HCT116 (cell line): ENCODE data around the gene PLS3. TPM values are rescaled to one million over a fixed set of nuclear protein-coding genes. Genes with fewer than 3 reads are reported as not detected.

ENCODE experiments used
- ATAC-seq: fragments of 200-7000 bp; cut with Tn5 transposase; 2 replicates; pipeline ENCODE4 v1.9.1; 2020; ENCODE audit warnings: mild to moderate bottlenecking, moderate library complexity
- BruUV-seq: library from RNA; stranded (reverse); fragments of 400-500 nt; replicated peaks from 2 replicates; lab custom pipeline; 2021; lab: Mats Ljungman, UMichigan
- CTCF ChIA-PET: fragments of 300-600 bp; sonication (Branson Sonifier 250); formaldehyde crosslinking; loops from one replicate; lab custom pipeline; 2021; ENCODE audit warnings: antibody characterized with exemption; lab: Charles Lee
- POLR2A ChIA-PET: fragments of 300-600, 350-600 bp; sonication (Branson Sonifier 250); formaldehyde crosslinking; loops from one replicate; lab custom pipeline; 2021; ENCODE audit warnings: antibody characterized with exemption; lab: Charles Lee
- RAD21 ChIA-PET, 2 experiments: fragments of 300-600 bp; sonication (Branson Sonifier 250); formaldehyde crosslinking; loops; one replicate each; lab custom pipeline; 2023; ENCODE audit warnings: low total read pairs in 2 of 2; ENCODE audit not compliant: uncharacterized antibody in 2 of 2, unreplicated experiment in 2 of 2, low non-redundant PET in 1 of 2; lab: Charles Lee
- DNase-seq: peaks from one replicate; pipeline ENCODE4 v3.0.0-alpha.2; 2010; ENCODE audit warnings: low read depth, low spot score
- H2AFZ ChIP-seq: fragments of 200-600 bp; shearing (Covaris generic), sonication (generic); 2 replicates; pipeline ENCODE4 v1.6.1; 2017; ENCODE audit warnings: low read depth, mixed run types, mixed read lengths, antibody characterized with exemption, low read length; ENCODE audit not compliant: poor library complexity, severe bottlenecking
- H3K27ac ChIP-seq: 2 replicates; pipeline ENCODE4 v1.5.1; 2012; ENCODE audit warnings: low read depth, low read length
- H3K27me3 ChIP-seq: fragments of 200-600 bp; sonication (generic); 2 replicates; pipeline ENCODE4 v1.6.1; 2016; ENCODE audit warnings: mixed run types, low read length, mixed read lengths; ENCODE audit not compliant: insufficient read depth
- H3K36me3 ChIP-seq, 2 experiments: fragments of 200-500 bp in 1 of 2; fragments of 200-600 bp in 1 of 2; sonication (Bioruptor generic) in 1 of 2; sonication (generic) in 1 of 2; 2 replicates each; pipeline versions ENCODE4 v1.5.1 to v1.6.1; 2014 to 2016; ENCODE audit warnings: low read length in 2 of 2, inconsistent platforms in 1 of 2, mixed read lengths in 1 of 2, mixed run types in 1 of 2; ENCODE audit not compliant: insufficient read depth in 2 of 2, control insufficient read depth in 1 of 2
- H3K4me1 ChIP-seq, 2 experiments: fragments of 200-600 bp in 1 of 2; sonication (generic) in 1 of 2; 2 replicates each; pipeline versions ENCODE4 v1.5.1 to v1.6.1; 2012 to 2017; ENCODE audit warnings: low read length in 2 of 2, inconsistent platforms in 1 of 2, mild to moderate bottlenecking in 1 of 2, mixed read lengths in 1 of 2, mixed run types in 1 of 2, moderate library complexity in 1 of 2; ENCODE audit not compliant: insufficient read depth in 2 of 2, control insufficient read depth in 1 of 2
- H3K4me2 ChIP-seq: fragments of 200-600 bp; sonication (generic); 2 replicates; pipeline ENCODE4 v1.6.1; 2017; ENCODE audit warnings: mixed run types, low read length, mixed read lengths
- H3K4me3 ChIP-seq, 2 experiments: fragments of 200-600 bp in 1 of 2; sonication (generic) in 1 of 2; replicated peaks in 1 of 2; 2 replicates each; pipeline ENCODE4 v1.5.1; 2011 to 2016; ENCODE audit warnings: low read length in 2 of 2, control low read depth in 1 of 2, low read depth in 1 of 2, mild to moderate bottlenecking in 1 of 2, mixed read lengths in 1 of 2, mixed run types in 1 of 2
- H3K79me2 ChIP-seq: fragments of 200-600 bp; sonication (generic); 2 replicates; pipeline ENCODE4 v1.6.1; 2017; ENCODE audit warnings: mild to moderate bottlenecking, mixed run types, low read length, moderate library complexity, mixed read lengths; ENCODE audit not compliant: insufficient read depth
- H3K9ac ChIP-seq: fragments of 200-600 bp; sonication (generic); 2 replicates; pipeline ENCODE4 v1.6.1; 2016; ENCODE audit warnings: low read length, mixed read lengths
- H3K9me2 ChIP-seq: fragments of 200-600 bp; sonication (generic), shearing (Covaris generic); 2 replicates; pipeline ENCODE4 v1.6.1; 2017; ENCODE audit warnings: mixed run types, mild to moderate bottlenecking, moderate library complexity; ENCODE audit not compliant: insufficient read depth
- H3K9me3 ChIP-seq, 2 experiments: fragments of 200-500 bp in 1 of 2; fragments of 200-600 bp in 1 of 2; sonication (Bioruptor generic) in 1 of 2; sonication (generic) in 1 of 2; 2 replicates each; pipeline ENCODE4 v1.6.1; 2014 to 2017; ENCODE audit warnings: low read length in 2 of 2, mixed read lengths in 2 of 2, inconsistent platforms in 1 of 2, low read depth in 1 of 2, mild to moderate bottlenecking in 1 of 2, mixed run types in 1 of 2, moderate library complexity in 1 of 2; ENCODE audit not compliant: control insufficient read depth in 1 of 2, insufficient read depth in 1 of 2
- H4K20me1 ChIP-seq: fragments of 200-600 bp; sonication (generic), shearing (Covaris generic); 2 replicates; pipeline ENCODE4 v1.6.1; 2017; ENCODE audit warnings: mixed run types, mild to moderate bottlenecking, moderate library complexity; ENCODE audit not compliant: insufficient read depth
- EGR1 ChIP-seq: IDR thresholded peaks from 2 replicates; pipeline ENCODE4 v1.6.1; 2012; ENCODE audit warnings: low read depth
- ELF1 ChIP-seq: IDR thresholded peaks from 2 replicates; pipeline ENCODE4 v1.6.1; 2012; ENCODE audit warnings: low read depth, borderline replicate concordance
- EZH2 ChIP-seq: fragments of 200-600 bp; sonication (generic); IDR thresholded peaks from 2 replicates; pipeline ENCODE4 v1.6.1; 2017; ENCODE audit warnings: antibody characterized with exemption, mixed run types
- EZH2phosphoT487 ChIP-seq: fragments of 200-600 bp; IDR thresholded peaks from 2 replicates; pipeline ENCODE4 v1.6.1; 2018; ENCODE audit warnings: antibody characterized with exemption, borderline replicate concordance
- FOSL1 ChIP-seq: IDR thresholded peaks from 2 replicates; pipeline ENCODE4 v1.6.1; 2012; ENCODE audit warnings: low read depth
- JUND ChIP-seq: IDR thresholded peaks from 2 replicates; pipeline ENCODE4 v1.6.1; 2012
- POLR2A ChIP-seq: IDR thresholded peaks from 2 replicates; pipeline ENCODE4 v1.7.0; 2011; ENCODE audit warnings: borderline replicate concordance; ENCODE audit not compliant: insufficient read depth, insufficient read length; ENCODE audit errors: extremely low read depth
- POLR2AphosphoS5 ChIP-seq: IDR thresholded peaks from 2 replicates; pipeline ENCODE4 v1.6.1; 2011; ENCODE audit warnings: mild to moderate bottlenecking, low read depth, low read length, moderate library complexity
- RAD21 ChIP-seq: IDR thresholded peaks from 2 replicates; pipeline ENCODE4 v1.6.1; 2012; ENCODE audit warnings: low read depth, mild to moderate bottlenecking
- REST ChIP-seq: IDR thresholded peaks from 2 replicates; pipeline ENCODE4 v1.6.1; 2012; ENCODE audit warnings: low read depth
- SIN3A ChIP-seq: IDR thresholded peaks from 2 replicates; pipeline ENCODE4 v1.6.1; 2012; ENCODE audit warnings: low read depth
- SRF ChIP-seq: IDR thresholded peaks from 2 replicates; pipeline ENCODE4 v1.6.1; 2012; ENCODE audit warnings: low read depth
- TCF7L2 ChIP-seq: IDR thresholded peaks from 2 replicates; pipeline ENCODE4 v1.7.0; 2011; ENCODE audit warnings: borderline replicate concordance, inconsistent platforms; ENCODE audit not compliant: insufficient read depth, insufficient read length; ENCODE audit errors: extremely low read depth
- YY1 ChIP-seq: IDR thresholded peaks from 2 replicates; pipeline ENCODE4 v1.6.1; 2011; ENCODE audit warnings: low read length, low read depth, moderate library complexity, mild to moderate bottlenecking; ENCODE audit not compliant: insufficient replicate concordance; ENCODE audit errors: extremely low read depth
- ZFX ChIP-seq: fragments of 450-650 bp; IDR thresholded peaks from 2 replicates; pipeline ENCODE4 v1.6.1; 2017
- ZNF274 ChIP-seq: fragments of 200-500 bp; sonication (Bioruptor generic); IDR thresholded peaks from 2 replicates; pipeline ENCODE4 v1.6.1; 2014; ENCODE audit warnings: mild to moderate bottlenecking, low read depth, low read length, inconsistent platforms
- intact Hi-C: fragments of 100-400 bp; cut with micrococcal nuclease; formaldehyde crosslinking; loops from 2 replicates; pipeline ENCODE4 v1.10.0; 2022
- total RNA-seq: library from RNA; stranded (reverse); gene quantifications from one replicate; pipeline ENCODE4 v1.2.1, GENCODE V29; 2021; ENCODE audit not compliant: unreplicated experiment
- TF ChIP-seq, protein P1 (sequence below), 3 experiments: fragments of 200-600 bp in 1 of 3; sonication (generic) in 1 of 3; IDR thresholded peaks in 2 of 3; conservative IDR thresholded peaks in 1 of 3; 2 replicates each; pipeline ENCODE4 v1.5.1; 2012 to 2017; ENCODE audit warnings: low read depth in 2 of 3, low read length in 2 of 3, antibody characterized with exemption in 1 of 3, borderline replicate concordance in 1 of 3, control low read depth in 1 of 3, mild to moderate bottlenecking in 1 of 3, mixed read lengths in 1 of 3, mixed run types in 1 of 3, moderate library complexity in 1 of 3; ENCODE audit not compliant: insufficient read depth in 1 of 3

Gene PLS3
- total RNA-seq, 1 experiment from 2014 or later: 50.8 TPM

DNA sequence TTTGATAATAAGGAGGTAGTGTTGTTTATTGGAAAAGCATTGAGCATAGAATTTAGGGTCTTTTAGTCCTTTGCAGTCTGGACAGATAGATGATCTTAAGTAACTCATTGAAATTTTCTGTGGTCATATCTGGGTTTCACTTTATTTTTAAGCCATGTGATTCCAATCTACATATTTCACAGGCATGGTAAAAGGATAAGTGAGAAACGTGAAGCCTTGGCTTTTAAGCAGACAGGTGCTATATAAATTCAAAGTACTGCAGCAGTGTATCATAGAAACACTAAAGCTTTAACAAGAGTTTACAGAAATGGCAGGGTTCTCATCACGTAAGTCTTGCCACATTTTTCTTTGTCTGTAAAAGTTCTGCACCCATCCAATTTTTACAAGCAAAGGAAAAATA is 4.9 kb downstream of the PLS3 start:
- H3K79me2 ChIP-seq: peaks cover 62% of the 10 kb centered on the region
- BruUV-seq: no TSS peak
- RAD21 ChIA-PET: no interaction called here
- H3K27me3 ChIP-seq: no peaks in the 10 kb centered on the region
- POLR2A ChIA-PET: no interaction called here
- intact Hi-C loops: no loop called here
- no peaks in the 10 kb centered on the region for H3K9me3 ChIP-seq
- no peaks in the 10 kb centered on the region for H4K20me1 ChIP-seq
- TF ChIP-seq SRF (no peak), POLR2AphosphoS5 (no peak)
- H3K9me2 ChIP-seq: no peaks in the 10 kb centered on the region
- CTCF ChIA-PET: no interaction called here
- no peak overlapping the region for H3K9ac ChIP-seq
- no peak overlapping the region for H2AFZ ChIP-seq
- H3K27ac ChIP-seq: no peak overlapping the region
- H3K4me2 ChIP-seq: no peak overlapping the region
- no peak overlapping the region for H3K4me3 ChIP-seq
- no peak for DNase-seq
- ATAC-seq: no peak
- H3K36me3 ChIP-seq: no peaks in the 10 kb centered on the region
- H3K4me1 ChIP-seq: peaks cover 2 to 9% of the 10 kb centered on the region in 2 experiments; a peak in 3 of 4 replicates

DNA sequence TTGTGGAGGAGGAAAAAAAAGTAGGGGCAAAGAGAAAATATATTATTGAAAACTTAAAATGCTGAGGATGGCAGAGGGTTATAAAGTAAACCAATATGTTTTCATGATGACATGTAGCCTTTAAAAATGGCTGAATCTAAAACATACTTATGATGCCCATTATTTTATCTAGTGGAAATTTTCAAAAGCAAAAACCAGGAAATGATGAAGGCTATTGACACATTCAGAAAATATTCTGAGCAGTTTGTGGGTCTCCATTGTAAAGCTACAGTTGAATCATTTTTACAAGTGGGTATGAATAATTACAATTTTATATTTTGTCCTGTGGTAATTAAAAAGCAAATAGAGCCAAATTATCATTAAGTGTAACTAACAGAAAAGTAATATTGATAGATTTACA is 10.7 kb downstream of the PLS3 start:
- Histone ChIP-seq H3K9ac (no peak overlapping the region), H3K36me3 (no peaks in the 10 kb centered on the region), H2AFZ (no peak overlapping the region), H3K4me1 (no peaks in the 10 kb centered on the region), H3K27me3 (no peaks in the 10 kb centered on the region), H3K27ac (no peak overlapping the region), H3K9me2 (no peaks in the 10 kb centered on the region), H4K20me1 (no peaks in the 10 kb centered on the region), H3K4me3 (no peak overlapping the region), H3K79me2 (peaks cover 15% of the 10 kb centered on the region; the same call in 1 of the 2 replicates), H3K9me3 (no peaks in the 10 kb centered on the region), H3K4me2 (no peak overlapping the region)
- ChIA-PET RAD21 (no interaction called here), POLR2A (no interaction called here), CTCF (no interaction called here)
- intact Hi-C loops: no loop called here
- BruUV-seq: no TSS peak
- DNase-seq: no peak
- TF ChIP-seq REST (no peak), JUND (no peak), ZNF274 (no peak), RAD21 (no peak), EZH2phosphoT487 (no peak), YY1 (no peak), EZH2 (no peak), EGR1 (no peak), SRF (no peak), ELF1 (no peak), POLR2A (no peak), TCF7L2 (no peak), SIN3A (no peak), FOSL1 (no peak), ZFX (no peak)
- TF ChIP-seq, protein P1, sequence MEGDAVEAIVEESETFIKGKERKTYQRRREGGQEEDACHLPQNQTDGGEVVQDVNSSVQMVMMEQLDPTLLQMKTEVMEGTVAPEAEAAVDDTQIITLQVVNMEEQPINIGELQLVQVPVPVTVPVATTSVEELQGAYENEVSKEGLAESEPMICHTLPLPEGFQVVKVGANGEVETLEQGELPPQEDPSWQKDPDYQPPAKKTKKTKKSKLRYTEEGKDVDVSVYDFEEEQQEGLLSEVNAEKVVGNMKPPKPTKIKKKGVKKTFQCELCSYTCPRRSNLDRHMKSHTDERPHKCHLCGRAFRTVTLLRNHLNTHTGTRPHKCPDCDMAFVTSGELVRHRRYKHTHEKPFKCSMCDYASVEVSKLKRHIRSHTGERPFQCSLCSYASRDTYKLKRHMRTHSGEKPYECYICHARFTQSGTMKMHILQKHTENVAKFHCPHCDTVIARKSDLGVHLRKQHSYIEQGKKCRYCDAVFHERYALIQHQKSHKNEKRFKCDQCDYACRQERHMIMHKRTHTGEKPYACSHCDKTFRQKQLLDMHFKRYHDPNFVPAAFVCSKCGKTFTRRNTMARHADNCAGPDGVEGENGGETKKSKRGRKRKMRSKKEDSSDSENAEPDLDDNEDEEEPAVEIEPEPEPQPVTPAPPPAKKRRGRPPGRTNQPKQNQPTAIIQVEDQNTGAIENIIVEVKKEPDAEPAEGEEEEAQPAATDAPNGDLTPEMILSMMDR (IDR thresholded peaks at IDR 0.05 in 2 of 3, conservative IDR thresholded peaks at IDR 0.05 in 1 of 3; ENCODE audit: borderline replicate concordance in 1 of 3, insufficient read depth in 1 of 3, low read depth in 2 of 3, low read length in 2 of 3): no peak
- ATAC-seq: no peak
